ENCODE data around the gene TPSB2.
"Not testable (repeated sequence)": the region's sequence is repeated elsewhere in the genome, so short reads cannot be mapped to it uniquely, and the experiment has no call there.

TPSB2 gene

DNA sequence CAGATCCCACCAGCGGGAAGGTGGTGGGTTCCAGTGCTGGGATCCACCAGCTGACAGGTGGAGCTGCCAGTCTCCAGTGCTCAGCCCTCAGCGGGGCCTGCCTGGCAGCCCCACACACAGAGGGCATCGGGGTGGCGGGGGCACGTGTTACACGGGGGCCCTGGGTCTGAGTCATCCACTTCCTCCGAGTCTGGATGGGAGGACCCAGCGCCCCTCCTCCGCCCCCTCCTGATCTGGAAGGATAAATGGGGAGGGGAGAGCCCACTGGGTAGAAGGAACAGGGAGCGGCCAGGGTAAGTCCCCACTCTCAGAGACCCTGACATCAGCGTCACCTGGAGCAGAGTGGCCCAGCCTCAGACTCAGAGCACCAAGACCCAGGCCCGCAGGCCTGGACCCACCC, 10.5 kb upstream of the TPSB2 start, which contains the start of gene TPSAB1:
TPSAB1 (plus strand) TSS at position 270 of the 400 bp plus-strand sequence. CDS start 234 bp downstream, outside the sequence.
- not testable (repeated sequence) for DNase-seq (ENCODE audit: low read depth)

- DNase-seq (ENCODE audit: low read depth) = not testable (repeated sequence)
Observed at GRCh38 chr16:1239575-1239974, 9.6 kb upstream of the TPSB2 start.

DNA sequence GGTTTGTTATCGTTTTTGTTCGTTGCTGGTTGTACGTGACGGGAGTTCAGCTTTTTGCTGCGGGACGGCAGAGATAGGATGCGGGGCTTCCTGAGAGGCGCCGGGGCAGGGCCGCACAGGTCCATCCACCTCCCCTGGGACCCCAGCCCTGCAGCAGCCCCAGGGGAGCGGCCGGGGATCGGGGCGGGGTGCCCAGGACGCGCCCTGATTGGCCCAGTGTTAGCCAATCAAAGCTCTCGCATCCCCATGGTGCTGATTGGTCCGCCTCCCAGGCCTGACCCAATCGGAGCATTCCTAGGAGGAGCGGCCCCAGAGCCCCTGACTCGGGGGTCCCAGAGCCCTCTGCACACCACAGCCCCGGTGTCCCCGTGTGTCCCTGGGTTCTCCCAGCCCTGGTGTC, 8.9 kb upstream of the TPSB2 start:
- DNase-seq (ENCODE audit: low read depth) = not testable (repeated sequence)

DNA sequence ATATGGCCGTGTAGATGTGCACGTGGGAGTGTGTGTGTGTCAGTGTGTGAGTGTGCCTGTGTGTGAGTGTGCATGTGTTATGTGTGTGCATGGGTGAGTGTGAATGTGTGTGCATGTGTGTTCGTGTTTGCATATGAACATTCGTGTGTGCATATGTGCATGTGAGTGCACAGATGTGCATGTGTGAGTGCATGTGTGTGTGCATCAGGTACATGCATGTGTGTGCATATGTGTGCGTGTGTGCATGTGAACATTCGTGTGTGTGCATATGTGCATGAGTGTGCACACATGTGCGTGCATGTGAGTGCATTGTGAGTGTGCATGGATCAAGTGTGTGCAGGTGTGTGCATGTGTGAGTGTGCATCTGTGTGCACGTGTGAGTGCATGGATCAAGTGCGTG, 8.0 kb upstream of the TPSB2 start:
- no peak for DNase-seq (ENCODE audit: low read depth)

DNA sequence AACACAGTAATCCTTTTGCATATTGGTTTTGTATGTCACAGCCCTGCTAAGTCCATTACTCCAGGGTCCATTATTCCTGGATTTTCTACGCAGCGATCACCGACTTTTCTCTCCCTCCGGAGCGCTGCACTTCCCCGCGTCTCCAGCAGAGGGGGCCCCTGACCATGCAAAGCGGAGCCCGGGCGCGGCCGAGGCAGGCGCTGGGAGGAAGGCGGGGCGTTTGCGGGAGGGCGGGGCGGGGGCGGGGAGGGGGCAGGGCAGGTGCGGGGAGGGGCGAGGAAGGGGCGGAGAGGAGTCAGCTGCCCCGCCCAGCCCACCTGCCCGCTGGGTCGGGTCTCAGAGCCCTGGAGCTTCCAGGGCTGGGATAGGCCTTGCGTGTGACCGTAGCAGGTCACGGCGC, 6.7 kb upstream of the TPSB2 start:
- not testable (repeated sequence) for DNase-seq (ENCODE audit: low read depth)

- DNase-seq (ENCODE audit: low read depth) = not testable (repeated sequence)
Observed at GRCh38 chr16:1232049-1232748, 2.2 kb upstream of the TPSB2 start.

- not testable (repeated sequence) for DNase-seq (ENCODE audit: low read depth)
Observed at GRCh38 chr16:1231301-1231700, 1.3 kb upstream of the TPSB2 start.

- DNase-seq (ENCODE audit: low read depth) = not testable (repeated sequence)
Observed at GRCh38 chr16:1230471-1231212, 658 bp upstream of the TPSB2 start.

- DNase-seq (ENCODE audit: low read depth) = not testable (repeated sequence)
Observed at GRCh38 chr16:1229476-1229875, 508 bp downstream of the TPSB2 start.

DNA sequence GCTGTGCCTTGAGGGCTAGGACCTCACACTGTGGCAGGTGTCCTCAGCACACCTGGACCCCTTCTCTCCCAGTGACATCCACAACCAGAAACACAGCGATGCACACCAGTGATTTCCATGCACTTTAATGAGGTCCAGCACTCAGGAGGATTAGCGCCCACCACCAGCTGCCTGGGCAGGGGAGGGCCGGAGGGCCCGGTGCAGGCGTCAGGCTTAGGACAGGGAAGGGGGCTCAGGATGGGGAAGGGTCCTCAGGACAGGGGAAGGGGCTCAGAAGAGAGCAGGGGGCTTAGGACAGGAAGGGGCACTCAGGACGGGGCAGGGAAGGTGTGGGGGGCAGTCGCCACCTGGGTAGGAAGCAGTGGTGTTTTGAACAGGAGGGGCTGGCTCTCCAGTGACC, 1.8 kb downstream of the TPSB2 start:
- not testable (repeated sequence) for DNase-seq (ENCODE audit: low read depth)

DNA sequence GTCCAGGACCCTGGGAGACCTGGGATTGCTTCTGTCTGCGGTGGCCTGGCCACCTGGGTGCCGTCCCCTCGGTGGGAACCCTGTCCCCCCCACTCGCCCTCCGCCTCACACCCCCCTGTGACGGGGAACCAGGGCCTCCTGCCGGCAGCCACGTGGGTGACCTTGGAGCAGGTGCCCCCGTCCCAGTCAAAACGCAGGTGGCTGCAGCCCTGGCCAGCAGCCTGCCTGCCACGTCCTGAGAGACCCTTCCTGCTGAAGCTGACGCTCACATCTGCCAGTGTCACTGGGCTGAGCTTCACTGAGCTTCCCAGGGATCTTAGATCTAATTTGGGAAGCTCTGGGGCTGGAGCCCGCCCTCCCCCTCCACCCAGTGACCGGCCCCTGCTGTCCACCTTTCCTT, 3.3 kb downstream of the TPSB2 start:
- DNase-seq (ENCODE audit: low read depth) = not testable (repeated sequence)

- not testable (repeated sequence) for DNase-seq (ENCODE audit: low read depth)
Observed at GRCh38 chr16:1225728-1226311, 4.2 kb downstream of the TPSB2 start.

- no peak for DNase-seq (ENCODE audit: low read depth)
Observed at GRCh38 chr16:1225051-1225451, 4.9 kb downstream of the TPSB2 start, which contains the start of gene TPSG1. Gene TPSG1 (minus strand): TSS chr16:1225268. CDS start chr16:1225252, 16 bp downstream.

GRCh38 chr16:1224558-1224957, 5.4 kb downstream of the TPSB2 start:
- no peak for DNase-seq (ENCODE audit: low read depth)

DNA sequence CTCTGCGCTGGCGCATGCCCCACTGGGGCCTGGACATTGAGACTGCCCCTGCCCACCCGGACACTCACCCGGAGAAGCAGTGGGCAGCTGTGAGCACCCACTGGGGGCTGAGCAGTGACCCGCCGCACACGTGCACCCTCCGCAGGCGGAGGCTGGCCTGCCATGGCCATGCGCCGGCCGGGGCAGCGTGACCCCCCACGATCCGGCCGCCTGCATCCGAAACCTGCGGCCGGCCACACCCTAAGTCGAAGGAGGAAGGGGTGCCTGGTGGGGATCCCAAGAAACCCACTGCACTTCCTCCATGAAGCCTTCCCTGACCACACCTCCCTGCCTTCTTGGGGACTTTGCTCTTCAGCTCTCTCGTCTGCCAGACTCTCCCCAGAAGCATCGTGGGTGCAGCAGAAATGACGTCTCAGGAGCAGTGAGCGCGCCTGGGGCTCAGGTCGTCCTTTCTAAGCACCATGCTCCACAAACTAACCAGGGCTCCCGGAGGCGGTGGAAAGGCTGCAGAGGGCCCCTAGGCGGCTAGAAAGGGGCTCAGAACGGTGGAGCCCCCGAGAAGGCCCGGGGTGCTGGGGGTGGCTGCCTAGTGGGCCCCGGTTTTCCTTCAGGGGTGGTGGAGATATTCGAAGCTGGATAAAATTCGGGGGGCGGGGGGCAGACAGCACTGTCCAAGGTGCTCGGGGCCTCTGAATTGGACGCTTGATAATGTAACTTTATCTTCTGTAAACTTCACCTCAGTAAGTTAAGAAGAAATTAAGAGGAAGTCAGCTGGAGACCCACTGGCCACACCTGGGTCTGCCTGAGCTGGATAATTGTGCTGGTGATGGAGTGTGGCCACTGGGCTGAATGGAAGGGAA, 6.4 kb downstream of the TPSB2 start:
- no peak for DNase-seq (ENCODE audit: low read depth)

- no peak for DNase-seq (ENCODE audit: low read depth)
Observed at GRCh38 chr16:1222553-1223354, 7.2 kb downstream of the TPSB2 start.

DNA sequence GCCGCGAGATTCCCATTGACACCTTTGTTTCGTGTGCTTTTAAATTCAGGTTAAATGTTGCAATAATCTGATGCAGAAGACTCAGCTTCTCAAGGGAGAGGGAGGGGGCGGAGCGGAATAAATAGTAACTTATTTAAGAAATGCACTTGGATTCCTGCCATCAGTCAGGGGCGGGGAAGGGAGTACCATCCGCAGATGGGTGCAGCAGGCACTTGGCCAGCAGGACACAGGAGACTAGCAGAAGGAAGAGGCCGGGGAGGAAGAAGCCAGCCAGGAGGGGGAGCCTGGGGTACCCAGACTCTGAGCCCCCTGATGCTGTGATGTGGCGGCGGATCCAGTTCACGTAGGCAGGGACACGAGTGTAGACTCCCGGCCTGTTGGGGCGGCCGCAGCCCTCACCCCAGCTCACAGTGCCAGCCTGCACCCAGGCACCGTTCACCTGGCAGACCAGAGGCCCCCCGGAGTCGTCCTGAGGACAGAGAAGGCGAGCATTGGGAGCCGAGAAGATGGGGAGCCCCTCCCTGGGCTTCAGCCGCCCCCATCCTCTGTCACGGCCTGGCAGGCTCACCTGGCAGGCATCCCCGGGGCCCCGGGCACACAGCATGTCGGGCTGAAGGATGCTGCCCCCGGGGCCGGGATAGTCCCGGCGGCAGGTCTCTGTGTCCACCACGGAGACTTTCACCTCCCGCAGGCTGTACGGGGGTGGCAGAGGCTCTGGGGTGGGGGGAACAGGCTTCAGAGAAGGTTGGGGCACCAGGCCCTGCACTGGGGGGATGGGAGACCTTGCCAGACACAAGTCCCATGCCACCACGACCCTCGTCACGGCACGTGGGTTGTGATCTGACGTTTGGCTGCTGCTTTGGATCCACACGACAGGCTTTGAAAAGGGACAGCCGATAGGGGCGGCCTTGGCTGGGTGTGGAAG, 8.1 kb downstream of the TPSB2 start:
- DNase-seq (ENCODE audit: low read depth) = peak; percentile 28

DNA sequence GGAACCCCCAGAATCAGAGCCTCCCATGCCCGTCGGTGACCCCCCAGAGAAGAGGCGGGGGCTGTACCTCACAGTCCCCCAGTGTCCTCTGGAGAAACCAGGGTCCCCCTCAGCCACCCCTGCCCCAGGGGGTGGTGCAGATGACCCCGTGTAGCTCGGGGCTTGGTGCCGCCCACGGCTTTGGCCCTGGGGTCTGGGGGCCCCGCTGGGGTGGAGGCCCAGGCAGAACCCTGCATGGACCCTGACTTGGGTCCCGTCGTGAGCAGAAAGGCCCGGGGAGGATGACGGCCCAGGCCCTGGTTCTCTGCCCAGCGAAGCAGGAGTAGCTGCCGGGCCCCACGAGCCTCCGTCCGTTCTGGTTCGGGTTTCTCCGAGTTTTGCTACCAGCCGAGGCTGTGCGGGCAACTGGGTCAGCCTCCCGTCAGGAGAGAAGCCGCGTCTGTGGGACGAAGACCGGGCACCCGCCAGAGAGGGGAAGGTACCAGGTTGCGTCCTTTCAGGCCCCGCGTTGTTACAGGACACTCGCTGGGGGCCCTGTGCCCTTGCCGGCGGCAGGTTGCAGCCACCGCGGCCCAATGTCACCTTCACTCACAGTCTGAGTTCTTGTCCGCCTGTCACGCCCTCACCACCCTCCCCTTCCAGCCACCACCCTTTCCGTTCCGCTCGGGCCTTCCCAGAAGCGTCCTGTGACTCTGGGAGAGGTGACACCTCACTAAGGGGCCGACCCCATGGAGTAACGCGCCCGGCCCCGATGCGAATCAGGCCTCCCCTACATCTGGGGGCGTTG, 8.9 kb downstream of the TPSB2 start:
- no peak for DNase-seq (ENCODE audit: low read depth)

DNA sequence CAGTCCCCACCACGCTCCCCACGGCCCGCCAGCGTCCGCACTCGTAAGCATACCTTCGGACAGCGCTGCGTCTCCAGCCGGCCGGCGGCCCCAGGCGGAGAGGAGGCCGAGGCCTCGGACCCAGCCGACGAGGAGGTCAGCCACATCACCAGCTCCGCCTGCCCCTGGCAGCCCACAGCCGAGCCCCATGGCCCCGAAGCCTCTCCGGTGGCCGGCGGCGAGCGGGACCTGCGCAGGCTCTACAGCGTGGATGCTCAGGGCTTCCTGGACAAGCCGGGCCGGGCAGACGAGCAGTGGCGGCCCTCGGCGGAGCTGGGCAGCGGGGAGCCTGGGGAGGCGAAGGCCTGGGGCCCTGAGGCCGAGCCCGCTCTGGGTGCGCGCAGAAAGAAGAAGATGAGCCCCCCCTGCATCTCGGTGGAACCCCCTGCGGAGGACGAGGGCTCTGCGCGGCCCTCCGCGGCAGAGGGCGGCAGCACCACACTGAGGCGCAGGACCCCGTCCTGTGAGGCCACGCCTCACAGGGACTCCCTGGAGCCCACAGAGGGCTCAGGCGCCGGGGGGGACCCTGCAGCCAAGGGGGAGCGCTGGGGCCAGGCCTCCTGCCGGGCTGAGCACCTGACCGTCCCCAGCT, 9.8 kb downstream of the TPSB2 start:
- DNase-seq (ENCODE audit: low read depth) = no peak

Measured in amniotic epithelial cell (primary cell).